OCI-M2 (cell line): Measurements from ENCODE around the gene KRT10.
"Not testable (repeated sequence)": the region's sequence is repeated elsewhere in the genome, so short reads cannot be mapped to it uniquely, and the experiment has no call there.

Experiments used
- DNase-seq: peaks from one replicate; lab custom pipeline; 2025; ENCODE audit not compliant: unreplicated experiment; lab: John Stamatoyannopoulos, UW

KRT10 gene

GRCh38 chr17:40833882-40834281 lies 11.5 kb upstream of the KRT10 start:
- DNase-seq, result no peak

- no peak for DNase-seq
Observed at GRCh38 chr17:40832840-40833239, 10.4 kb upstream of the KRT10 start.

GRCh38 chr17:40830085-40830776 lies 7.8 kb upstream of the KRT10 start:
- DNase-seq, result no peak

GRCh38 chr17:40828454-40829044 lies 6.1 kb upstream of the KRT10 start:
- DNase-seq, result no peak

GRCh38 chr17:40827746-40828453 lies 5.5 kb upstream of the KRT10 start:
- DNase-seq, result no peak

GRCh38 chr17:40825599-40825998 lies 3.2 kb upstream of the KRT10 start:
- no peak for DNase-seq

- DNase-seq, result no peak
Observed at GRCh38 chr17:40824015-40824832, 1.8 kb upstream of the KRT10 start.

- DNase-seq, result no peak
Observed at GRCh38 chr17:40821536-40821935, 878 bp downstream of the KRT10 start.

GRCh38 chr17:40820228-40820838 lies 2.1 kb downstream of the KRT10 start:
- no peak for DNase-seq

- no peak for DNase-seq
Observed at GRCh38 chr17:40819528-40820125, 2.8 kb downstream of the KRT10 start.

GRCh38 chr17:40818733-40819527 lies 3.5 kb downstream of the KRT10 start:
- no peak for DNase-seq

GRCh38 chr17:40818343-40818732 lies 4.1 kb downstream of the KRT10 start:
- no peak for DNase-seq

- DNase-seq, result no peak
Observed at GRCh38 chr17:40817103-40817682, 5.2 kb downstream of the KRT10 start.

GRCh38 chr17:40816569-40816968 lies 5.8 kb downstream of the KRT10 start:
- DNase-seq, result no peak

- DNase-seq, result no peak
Observed at GRCh38 chr17:40815381-40815780, 7.0 kb downstream of the KRT10 start.

GRCh38 chr17:40814657-40815056 lies 7.8 kb downstream of the KRT10 start:
- DNase-seq, result not testable (repeated sequence)

GRCh38 chr17:40813804-40814203 lies 8.6 kb downstream of the KRT10 start:
- no peak for DNase-seq

- DNase-seq, result no peak
Observed at GRCh38 chr17:40812639-40813038, 9.8 kb downstream of the KRT10 start.

GRCh38 chr17:40810494-40810893 lies 11.9 kb downstream of the KRT10 start:
- no peak for DNase-seq
